Endothelial cell of coronary artery (primary cell): ENCODE data around the gene KLHL1. TPM values are rescaled to one million over a fixed set of nuclear protein-coding genes. Genes with fewer than 3 reads are reported as not detected.

ENCODE experiments used
- total RNA-seq: library from RNA; depleted of rRNA; stranded (reverse); fragments of >200 nt; gene quantifications from 2 replicates; pipeline ENCODE4 v1.2.3, GENCODE V29; 2014

The KLHL1 gene, protein sequence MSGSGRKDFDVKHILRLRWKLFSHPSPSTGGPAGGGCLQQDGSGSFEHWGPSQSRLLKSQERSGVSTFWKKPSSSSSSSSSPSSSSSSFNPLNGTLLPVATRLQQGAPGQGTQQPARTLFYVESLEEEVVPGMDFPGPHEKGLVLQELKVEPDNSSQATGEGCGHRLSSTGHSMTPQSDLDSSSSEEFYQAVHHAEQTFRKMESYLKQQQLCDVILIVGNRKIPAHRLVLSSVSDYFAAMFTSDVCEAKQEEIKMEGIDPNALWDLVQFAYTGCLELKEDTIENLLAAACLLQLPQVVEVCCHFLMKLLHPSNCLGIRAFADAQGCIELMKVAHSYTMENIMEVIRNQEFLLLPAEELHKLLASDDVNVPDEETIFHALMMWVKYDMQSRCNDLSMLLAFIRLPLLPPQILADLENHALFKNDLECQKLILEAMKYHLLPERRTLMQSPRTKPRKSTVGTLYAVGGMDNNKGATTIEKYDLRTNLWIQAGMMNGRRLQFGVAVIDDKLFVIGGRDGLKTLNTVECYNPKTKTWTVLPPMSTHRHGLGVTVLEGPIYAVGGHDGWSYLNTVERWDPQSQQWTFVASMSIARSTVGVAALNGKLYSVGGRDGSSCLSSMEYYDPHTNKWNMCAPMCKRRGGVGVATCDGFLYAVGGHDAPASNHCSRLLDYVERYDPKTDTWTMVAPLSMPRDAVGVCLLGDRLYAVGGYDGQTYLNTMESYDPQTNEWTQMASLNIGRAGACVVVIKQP
- total RNA-seq = not detected in 2 replicates

DNA sequence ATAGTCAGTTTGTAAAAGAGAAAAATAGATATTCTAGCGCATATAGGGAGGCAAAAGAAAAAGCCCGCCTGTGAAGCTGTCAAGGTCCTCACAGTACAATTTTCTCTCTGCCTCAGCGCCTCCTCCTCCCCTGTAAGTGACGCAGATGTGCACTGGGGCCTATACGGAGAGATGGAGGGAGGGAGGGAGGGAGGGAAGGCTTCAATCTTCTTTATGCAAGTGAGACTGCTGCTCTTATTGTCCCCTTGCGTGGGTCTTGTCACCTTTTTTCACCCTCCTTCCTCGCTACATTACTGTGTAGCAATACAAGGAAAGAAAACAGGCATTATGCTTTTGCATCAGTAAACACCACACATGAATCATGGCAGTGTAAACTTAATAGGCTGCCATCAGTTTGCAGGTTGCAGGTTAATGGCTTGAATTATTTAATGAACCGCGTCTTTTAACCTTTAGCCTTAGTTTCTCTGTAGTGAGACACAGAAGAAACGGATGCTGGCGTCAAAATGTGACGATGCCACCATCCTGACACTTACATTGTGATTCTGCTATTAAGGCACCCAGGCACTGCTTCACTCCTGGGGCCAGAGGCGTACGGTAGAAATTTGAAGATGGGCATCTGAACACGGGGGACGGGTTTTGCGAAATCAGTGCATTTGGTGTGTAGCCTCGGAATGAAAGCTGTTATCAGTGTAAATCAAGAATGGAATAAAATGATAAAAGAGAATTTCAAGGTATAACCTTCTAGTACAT lies at the start of gene KLHL1:
Gene KLHL1, minus strand, starts transcription at position 97 of the 750 bp plus-strand sequence. CDS start 753 bp downstream, outside the sequence.

DNA sequence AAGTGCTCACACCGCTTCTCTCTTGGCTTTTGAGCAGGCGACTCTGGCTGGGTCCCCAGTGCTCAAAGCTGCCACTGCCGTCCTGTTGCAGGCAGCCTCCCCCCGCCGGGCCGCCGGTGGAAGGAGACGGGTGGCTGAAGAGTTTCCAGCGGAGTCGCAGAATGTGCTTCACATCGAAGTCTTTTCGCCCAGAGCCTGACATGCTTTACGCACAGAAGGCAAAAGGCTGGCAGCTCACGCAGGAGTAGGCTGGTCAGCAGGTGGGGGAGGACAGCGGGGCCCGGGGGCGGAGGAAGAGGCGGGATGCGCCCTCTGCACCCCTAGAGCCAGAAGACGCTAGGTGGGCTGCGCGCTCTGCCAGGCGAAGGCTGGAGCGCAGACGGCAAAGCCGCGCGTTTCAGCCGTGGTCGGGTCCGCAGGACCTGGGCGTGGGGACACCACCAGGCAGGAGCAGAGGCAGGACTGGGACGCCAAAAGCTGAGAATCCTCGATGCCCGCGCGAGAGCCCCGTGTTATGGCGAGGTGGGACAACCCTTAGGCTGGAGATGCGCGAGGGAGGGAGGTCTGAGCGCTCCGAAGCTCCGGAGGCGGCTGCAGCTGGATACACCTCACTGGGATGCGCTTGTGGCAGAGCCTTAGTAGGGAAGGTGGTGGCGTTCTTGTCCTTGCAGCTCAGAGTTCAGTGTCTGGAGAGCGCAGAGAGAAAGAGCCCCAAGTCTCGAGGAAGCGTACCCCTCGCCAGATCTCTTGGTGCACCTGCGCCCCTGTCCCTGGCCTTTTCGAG lies 562 bp downstream of the KLHL1 start, which contains the start of gene ATXN8OS:
Gene ATXN8OS, plus strand, starts transcription at position 329 of the 784 bp plus-strand sequence.

Other genes starting within 250 kb of the KLHL1 start
- gene ATXN8OS, start 626 bp downstream of the KLHL1 start, total RNA-seq = not detected in 2 replicates